ENCODE measurements around the gene DKK3.

- TF ChIP-seq CTCF (IDR thresholded peaks at IDR 0.05) (no peak), EZH2 (IDR thresholded peaks at IDR 0.05) (no peak)
These were observed 92.8 kb downstream of the DKK3 start for GRCh38 chr11:11915625-11916024.

Data from neural progenitor cell (in vitro differentiated cells).